ENCODE measurements around the gene PLA2G4E.

PLA2G4E gene

GRCh38 chr15:42018306-42019224 lies 2.3 kb downstream of the PLA2G4E start:
- no peak for DNase-seq

GRCh38 chr15:42016971-42017370 lies 3.9 kb downstream of the PLA2G4E start:
- DNase-seq = no peak

- DNase-seq = no peak
Observed at GRCh38 chr15:42014406-42014805, 6.4 kb downstream of the PLA2G4E start.

GRCh38 chr15:42012928-42013482 lies 7.8 kb downstream of the PLA2G4E start:
- DNase-seq = no peak

DNA sequence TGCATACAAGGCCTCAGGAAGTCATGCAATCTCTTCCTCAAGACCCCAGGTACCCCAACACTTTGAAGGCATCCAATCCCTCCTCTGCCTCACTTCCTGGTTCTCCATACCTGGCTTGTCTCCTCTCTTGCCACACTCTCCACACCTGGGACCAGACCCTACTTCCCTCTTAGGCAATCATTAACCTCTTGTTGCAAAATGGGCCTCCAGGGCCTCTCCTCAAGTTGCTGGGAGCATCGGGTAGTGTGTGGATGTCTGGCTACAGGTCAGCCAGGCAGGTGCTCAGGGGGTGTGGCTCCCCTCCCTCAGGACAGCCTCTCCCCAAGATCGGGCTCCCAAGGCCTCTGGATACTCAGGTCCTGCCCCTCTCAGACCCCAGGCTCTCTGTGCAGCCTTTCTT lies 8.6 kb downstream of the PLA2G4E start:
- DNase-seq = peak in 1 of 2 experiments; percentile 60

- no peak for DNase-seq
Observed at GRCh38 chr15:42011074-42011473, 9.8 kb downstream of the PLA2G4E start.

DNA sequence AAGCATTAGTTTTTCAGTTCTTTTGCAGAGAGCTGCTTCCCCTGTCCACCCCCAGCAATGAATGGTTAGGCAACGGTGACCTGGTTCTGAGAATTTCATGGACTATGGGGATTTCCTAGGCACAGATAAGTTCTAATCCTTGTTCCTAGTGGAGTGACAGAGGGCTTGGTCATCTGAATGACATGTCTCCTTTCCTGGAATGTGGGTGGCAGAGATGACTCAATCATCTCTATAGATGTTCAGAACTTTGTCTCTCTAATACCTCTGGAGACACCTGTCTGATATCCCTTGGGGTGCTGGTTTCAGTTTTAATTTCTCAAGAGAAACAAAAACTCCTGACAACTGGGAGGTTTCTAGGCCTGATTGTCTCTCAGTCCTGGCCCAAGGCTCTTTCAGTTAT lies 10.4 kb downstream of the PLA2G4E start:
- DNase-seq = no peak

DNA sequence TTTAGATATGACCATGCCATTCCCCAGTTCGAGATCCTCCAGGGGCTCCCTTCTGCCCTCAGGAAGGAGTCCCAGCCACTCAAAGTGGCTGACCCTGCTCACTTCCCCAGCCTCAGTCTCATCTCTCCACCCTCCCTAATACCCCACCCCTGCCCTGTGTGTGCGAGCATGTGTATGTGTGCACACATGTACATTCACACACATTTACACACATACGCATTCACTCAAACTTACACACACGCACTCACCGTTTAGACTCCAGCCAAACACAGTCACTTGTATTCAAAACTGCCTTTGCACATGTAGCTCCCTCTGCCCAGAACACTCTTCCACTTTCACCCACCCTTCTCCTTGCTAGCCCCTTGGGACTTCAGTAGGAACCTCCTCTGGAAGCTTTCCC lies 11.4 kb downstream of the PLA2G4E start:
- no peak for DNase-seq

DNA sequence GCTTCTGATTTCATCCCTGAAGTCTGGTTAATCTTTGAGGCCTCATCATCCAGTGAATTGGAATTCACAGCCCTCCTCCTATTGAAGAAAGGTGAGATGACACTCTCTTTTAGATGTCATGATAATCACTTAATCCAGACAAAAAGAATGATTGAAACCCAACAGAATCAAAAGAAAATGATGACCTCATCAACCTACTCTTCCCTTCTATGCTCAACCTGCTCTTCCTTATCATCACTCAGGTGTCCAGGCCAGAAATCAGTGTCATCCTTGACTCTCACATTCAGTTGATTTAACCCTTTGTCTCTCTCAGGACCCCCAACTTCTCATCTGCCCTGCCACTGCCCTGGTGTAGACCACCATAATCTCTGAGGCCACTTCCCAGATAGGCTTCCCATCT lies 11.8 kb downstream of the PLA2G4E start:
- no peak for DNase-seq

DNA sequence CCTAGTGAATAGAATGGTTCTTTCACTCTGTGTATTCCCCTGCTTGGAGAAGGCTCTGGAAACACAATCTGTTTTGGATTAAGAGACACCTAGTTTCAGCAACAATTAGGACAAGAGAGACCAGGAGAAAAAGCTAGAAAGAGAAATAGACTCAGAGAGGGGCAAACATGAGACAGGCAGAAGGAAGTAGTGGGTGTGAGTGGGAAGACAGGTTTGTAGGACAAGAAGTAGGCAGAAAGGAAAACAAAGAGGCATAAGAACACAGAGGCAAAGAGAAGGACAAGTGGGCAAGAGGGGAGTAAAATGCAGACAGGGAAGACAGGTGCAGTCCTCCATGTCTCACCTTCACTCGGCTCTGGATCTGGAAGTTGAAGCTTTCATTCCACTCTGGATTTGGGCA lies 13.5 kb downstream of the PLA2G4E start:
- no peak for DNase-seq

DNA sequence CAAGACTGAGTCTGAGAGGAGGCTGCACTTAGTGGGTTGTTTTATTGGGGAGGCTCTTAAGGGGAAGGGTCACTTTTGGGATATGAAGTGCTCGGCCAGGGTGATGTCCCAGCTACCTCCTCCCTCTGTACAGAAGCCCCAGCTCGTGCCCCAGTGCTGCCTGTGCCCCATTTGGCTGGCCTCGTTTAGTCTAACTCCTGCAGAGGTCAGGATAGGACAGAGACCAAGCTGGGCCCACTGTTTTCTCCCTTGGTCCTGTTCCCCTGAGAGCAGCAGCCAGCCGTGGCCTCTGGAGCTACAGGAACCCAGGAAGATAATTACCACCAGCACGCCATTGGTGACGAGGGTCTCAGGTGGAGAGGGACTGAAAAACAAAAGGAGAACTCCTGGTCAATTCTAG lies 18.5 kb downstream of the PLA2G4E start:
- DNase-seq = no peak

DNA sequence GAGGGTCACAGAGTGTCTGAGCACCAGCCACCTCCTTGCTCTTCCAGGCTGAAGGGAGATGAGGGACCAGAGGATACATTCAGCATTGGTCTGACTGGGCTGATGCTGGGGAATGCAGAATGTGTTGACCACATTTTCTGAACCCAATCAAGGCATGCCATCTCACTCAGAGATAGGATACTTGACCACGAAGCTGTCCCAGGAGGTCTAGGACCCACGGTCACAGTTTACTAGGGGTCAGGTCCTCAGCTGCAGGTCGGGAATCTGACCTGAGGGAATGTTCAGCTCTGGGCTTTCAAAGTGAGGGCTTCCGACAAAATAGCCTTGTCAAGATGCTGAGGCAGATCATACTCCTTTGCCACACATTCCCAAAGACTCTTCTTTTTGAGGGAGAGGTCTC lies 19.6 kb downstream of the PLA2G4E start:
- DNase-seq = no peak

DNA sequence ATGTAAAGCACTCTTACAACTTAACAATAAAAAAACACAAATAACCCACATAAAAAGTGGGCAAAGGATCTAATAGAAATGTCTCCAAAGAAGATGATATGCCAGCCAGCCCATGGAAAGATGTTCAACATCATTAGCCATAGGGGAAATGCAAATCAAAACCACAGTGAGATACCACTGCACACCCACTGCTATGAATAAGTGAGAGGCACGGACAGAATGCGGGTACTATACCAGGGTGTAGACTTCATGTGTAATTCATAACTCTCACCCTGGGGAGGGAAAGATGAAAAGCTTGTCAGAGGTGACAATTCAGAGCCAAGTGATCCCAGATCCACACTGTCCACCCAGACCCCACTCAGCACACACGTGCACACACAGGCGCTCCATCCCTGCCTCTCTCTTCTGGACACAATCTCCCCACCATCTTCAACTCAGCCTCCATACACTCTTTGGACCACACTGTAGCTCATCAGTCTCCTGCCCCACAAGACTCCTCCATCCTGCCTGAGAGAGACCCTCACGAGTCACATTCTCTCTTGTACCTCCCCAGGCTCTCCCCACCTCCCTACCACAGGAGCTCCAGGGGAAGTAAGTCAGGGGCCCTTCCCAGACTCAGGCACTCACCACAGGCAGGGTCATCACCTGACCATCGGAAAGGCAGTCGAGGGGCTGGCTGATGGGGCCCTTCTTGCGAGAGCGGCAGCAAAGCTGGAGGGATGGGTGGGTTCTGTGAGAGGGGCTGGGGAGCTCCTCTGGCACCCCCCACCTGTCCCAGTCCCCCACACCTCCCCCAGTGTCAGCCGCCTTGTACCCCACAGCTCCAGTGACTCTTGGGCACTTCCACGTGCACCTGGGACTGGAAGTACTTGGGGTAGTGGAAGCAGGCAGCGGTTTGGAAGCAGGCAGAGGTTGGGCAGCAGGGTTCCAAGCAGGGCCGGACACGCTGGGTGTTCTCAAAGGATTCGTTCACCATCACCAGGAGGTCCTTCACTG lies 21.3 kb downstream of the PLA2G4E start:
- peak; percentile 72 for DNase-seq

GRCh38 chr15:41997845-41998244 lies 23.0 kb downstream of the PLA2G4E start:
- no peak for DNase-seq

- no peak for DNase-seq
Observed at GRCh38 chr15:41996921-41997592, 23.8 kb downstream of the PLA2G4E start.

DNA sequence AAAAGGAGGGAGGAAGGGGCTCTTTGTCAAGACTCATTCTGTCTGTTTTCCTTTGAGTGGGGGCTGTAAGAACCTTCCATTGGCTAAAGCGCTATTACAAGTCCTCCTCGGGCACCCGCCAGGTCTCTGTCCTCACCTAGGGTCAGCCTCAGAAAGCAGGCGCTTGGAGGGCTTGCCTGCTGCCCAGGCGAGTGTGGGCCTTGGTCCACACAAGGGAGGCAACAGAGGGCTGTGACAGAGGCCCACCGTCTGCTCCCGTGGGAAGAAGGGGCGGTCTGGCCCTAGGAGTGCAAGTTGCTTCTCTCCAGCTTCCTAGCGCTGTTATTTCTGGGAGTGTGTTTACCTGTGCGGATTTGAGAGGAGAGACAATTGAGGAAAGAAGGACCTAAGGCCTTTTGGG lies 24.5 kb downstream of the PLA2G4E start:
- DNase-seq = no peak

- no peak for DNase-seq
Observed at GRCh38 chr15:41995476-41995855, 25.4 kb downstream of the PLA2G4E start.

GRCh38 chr15:41994772-41995475 lies 25.9 kb downstream of the PLA2G4E start:
- DNase-seq = no peak

DNA sequence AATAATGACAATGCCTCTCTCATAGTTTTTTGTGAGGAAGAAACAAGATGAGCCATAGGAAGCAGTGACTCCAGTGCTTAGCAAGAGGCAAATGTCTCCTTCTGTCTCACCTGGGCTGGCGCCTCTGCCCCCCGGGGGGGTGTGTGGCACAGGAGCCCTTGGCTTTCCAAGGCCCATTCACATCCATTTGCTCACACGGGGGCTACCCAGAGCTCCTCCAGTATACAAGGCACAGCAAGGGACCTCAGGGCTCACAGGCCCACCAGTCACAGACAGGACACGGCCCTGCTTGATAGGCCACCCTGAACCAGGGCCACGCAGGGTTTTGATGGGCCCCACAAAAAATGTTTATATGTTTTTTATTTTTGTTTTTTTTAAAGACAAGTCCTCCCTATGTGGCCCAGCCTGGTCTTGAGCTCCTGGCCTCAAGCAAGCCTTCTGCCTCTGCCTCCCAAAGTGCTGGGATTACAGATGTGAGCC lies 26.6 kb downstream of the PLA2G4E start:
- no peak for DNase-seq

DNA sequence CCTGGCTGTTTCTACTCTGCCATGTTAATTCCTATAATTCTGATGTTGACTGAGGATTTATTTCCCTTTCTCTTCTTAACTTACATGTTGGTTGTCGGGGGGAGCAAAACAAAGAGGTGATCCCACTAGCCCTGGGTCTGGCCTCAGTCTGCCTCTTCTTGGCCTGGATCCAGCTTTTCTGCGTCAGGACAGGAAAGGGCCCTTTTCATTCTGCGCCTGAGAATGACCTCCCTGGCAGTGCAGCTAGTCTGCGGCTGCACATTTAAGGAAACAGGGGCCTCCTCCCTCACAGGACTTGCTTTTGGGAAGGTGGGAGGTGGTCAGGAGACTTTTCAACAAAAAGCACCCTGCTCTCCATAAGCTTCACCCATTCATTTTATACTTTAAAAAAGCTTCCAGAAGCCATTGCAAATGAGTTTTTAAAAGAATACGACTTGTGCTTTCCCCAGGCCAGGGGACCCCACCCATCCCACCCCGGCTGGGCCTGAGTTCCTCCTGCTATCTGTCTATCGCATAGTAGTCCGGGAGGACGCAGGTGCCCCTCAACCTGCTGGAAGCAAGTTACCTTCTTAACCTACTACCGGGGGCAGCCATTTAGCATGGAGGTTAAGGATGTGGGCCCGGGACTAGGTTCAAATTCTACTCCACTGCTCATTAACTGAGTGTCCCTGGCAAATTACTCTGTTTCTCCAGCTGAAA lies 27.2 kb downstream of the PLA2G4E start:
- no peak for DNase-seq

DNA sequence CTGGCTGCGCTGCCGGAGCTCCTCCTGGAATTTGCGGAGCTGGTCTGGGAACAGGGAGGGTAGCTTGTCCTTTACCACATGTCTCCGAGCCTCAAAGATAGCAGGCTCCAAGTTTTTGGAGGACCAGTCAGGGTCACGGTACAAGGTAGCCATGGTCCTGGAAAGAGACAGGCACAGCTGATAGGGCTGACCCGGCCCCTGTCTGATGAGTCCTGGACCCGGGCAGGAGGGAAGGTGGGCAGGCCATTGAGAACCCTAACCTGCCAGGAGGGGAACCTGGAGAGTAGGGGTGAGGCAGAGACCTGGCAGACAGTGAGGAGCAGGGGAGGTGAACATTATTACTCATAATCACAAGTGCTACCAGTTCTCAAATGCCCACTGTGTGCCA lies 28.0 kb downstream of the PLA2G4E start:
- no peak for DNase-seq
